AG04450 (cell line): Measurements from ENCODE around the gene HEBP1. TPM values are rescaled to one million over a fixed set of nuclear protein-coding genes. Genes with fewer than 3 reads are reported as not detected.

Experiments used
- CTCF ChIA-PET: fragments of 300-600, 350-600 bp; formaldehyde crosslinking; extraction: SDS; loops from one replicate; lab custom pipeline; 2022; ENCODE audit warnings: antibody characterized with exemption, inconsistent platforms; lab: Charles Lee
- POLR2A ChIA-PET: fragments of 350-600 bp; formaldehyde crosslinking; extraction: SDS; loops from one replicate; lab custom pipeline; 2021; ENCODE audit warnings: antibody characterized with exemption, inconsistent platforms; lab: Yijun Ruan, JAX
- DNase-seq: peaks from one replicate; pipeline ENCODE4 v3.0.0-alpha.2; 2011; ENCODE audit warnings: low read depth, low spot score
- H3K27ac ChIP-seq: one replicate; pipeline ENCODE4 v1.5.1; 2012; ENCODE audit warnings: low read depth, low read length, control low read depth
- H3K27me3 ChIP-seq: one replicate; pipeline ENCODE4 v1.6.0; 2012; ENCODE audit warnings: low read length; ENCODE audit not compliant: control insufficient read depth, insufficient read depth
- H3K4me3 ChIP-seq: 2 replicates; pipeline ENCODE4 v1.5.1; 2011; ENCODE audit warnings: mild to moderate bottlenecking, low read depth, low read length, control low read depth
- H3K9me3 ChIP-seq: 2 replicates; pipeline ENCODE4 v1.5.1; 2012; ENCODE audit warnings: low read length; ENCODE audit not compliant: control insufficient read depth, insufficient read depth
- CTCF ChIP-seq: IDR thresholded peaks from 2 replicates; pipeline ENCODE4 v1.5.1; 2011; ENCODE audit warnings: low read depth, low read length, control low read depth, inconsistent platforms
- polyA plus RNA-seq: library from polyadenylated mRNA; depleted of rRNA; stranded (reverse); fragments of >200 nt; gene quantifications from 2 replicates; pipeline ENCODE4 v1.2.3, GENCODE V29; 2011

Gene HEBP1
- polyA plus RNA-seq, 1 experiment: 57.7 TPM

- no peak for TF ChIP-seq CTCF
- H3K9me3 ChIP-seq: no peaks in the 10 kb centered on the region
- ChIA-PET POLR2A (no interaction called here), CTCF (interaction anchor here (1.6 to 11.5 kb wide), 3 partner anchors 59 to 238 kb away, joined by 8 to 123 read pairs (median 14); no protein-coding TSS in a partner anchor)
- H3K4me3 ChIP-seq: no peak overlapping the region
- no peak overlapping the region for H3K27ac ChIP-seq
- no peak for DNase-seq
- H3K27me3 ChIP-seq: no peaks in the 10 kb centered on the region
Observed at GRCh38 chr12:12974211-12974610, 25.9 kb downstream of the HEBP1 start.

GRCh38 chr12:12973019-12973418 lies 27.0 kb downstream of the HEBP1 start:
- H3K27ac ChIP-seq: no peak overlapping the region
- no peaks in the 10 kb centered on the region for H3K9me3 ChIP-seq
- no peak for TF ChIP-seq CTCF
- ChIA-PET POLR2A (no interaction called here), CTCF (interaction anchor here (11.5 kb wide), 1 partner anchor 58 kb away, joined by 123 read pairs; no protein-coding TSS in a partner anchor)
- H3K27me3 ChIP-seq: no peaks in the 10 kb centered on the region
- DNase-seq: no peak
- H3K4me3 ChIP-seq: no peak overlapping the region

- CTCF ChIA-PET: interaction anchor here (1.1 kb wide), 1 partner anchor 10 kb away, joined by 7 read pairs; no protein-coding TSS in a partner anchor
- H3K27me3 ChIP-seq: no peaks in the 10 kb centered on the region
- POLR2A ChIA-PET: no interaction called here
- TF ChIP-seq CTCF: no peak
- no peaks in the 10 kb centered on the region for H3K9me3 ChIP-seq
- no peak overlapping the region for H3K27ac ChIP-seq
- DNase-seq: no peak
- H3K4me3 ChIP-seq: no peak overlapping the region
Observed at GRCh38 chr12:12965836-12966235, 34.2 kb downstream of the HEBP1 start.

- no peak for TF ChIP-seq CTCF
- Histone ChIP-seq H3K4me3 (no peak overlapping the region), H3K27me3 (no peaks in the 10 kb centered on the region), H3K9me3 (no peaks in the 10 kb centered on the region), H3K27ac (no peak overlapping the region)
- no peak for DNase-seq
- POLR2A ChIA-PET: no interaction called here
- CTCF ChIA-PET: no interaction called here
Observed at GRCh38 chr12:12964255-12964654, 35.8 kb downstream of the HEBP1 start.

- DNase-seq: no peak
- CTCF ChIA-PET: no interaction called here
- POLR2A ChIA-PET: no interaction called here
Observed at GRCh38 chr12:12960639-12961209, 39.3 kb downstream of the HEBP1 start.

More at GRCh38 chr12:12960639-12961209, 39.3 kb downstream of the HEBP1 start:
- Histone ChIP-seq H3K9me3 (no peaks in the 10 kb centered on the region), H3K4me3 (no peak overlapping the region), H3K27me3 (no peaks in the 10 kb centered on the region), H3K27ac (no peak overlapping the region)
- TF ChIP-seq CTCF: no peak
